CD4-positive, alpha-beta memory T cell (primary cell): ENCODE results near the gene ZNF512B. TPM values are rescaled to one million over a fixed set of nuclear protein-coding genes. Genes with fewer than 3 reads are reported as not detected.
"Not testable (repeated sequence)": the region's sequence is repeated elsewhere in the genome, so short reads cannot be mapped to it uniquely, and the experiment has no call there.

Experiments
- CTCF ChIA-PET: fragments of 350-600 bp; sonication (Branson Sonifier 250); formaldehyde crosslinking; loops from one replicate; lab custom pipeline; 2021; ENCODE audit warnings: inconsistent platforms; ENCODE audit not compliant: partially characterized antibody; lab: Charles Lee
- POLR2A ChIA-PET: fragments of 350-600 bp; sonication (Branson Sonifier 250); formaldehyde crosslinking; loops from one replicate; lab custom pipeline; 2021; ENCODE audit not compliant: partially characterized antibody; lab: Charles Lee
- DNase-seq, 5 donors: peaks; one replicate each; pipeline versions ENCODE4 v3.0.0 to v3.0.0-alpha.2; 2020 to 2022; ENCODE audit warnings: mixed read lengths in 1 of 5
- H3K27ac ChIP-seq: one replicate; pipeline ENCODE4 v1.7.0; 2013; ENCODE audit warnings: low read depth, low read length
- H3K27me3 ChIP-seq: 2 replicates; pipeline ENCODE4 v1.7.0; 2013; ENCODE audit warnings: mild to moderate bottlenecking, low read length, moderate library complexity; ENCODE audit not compliant: insufficient read depth
- H3K36me3 ChIP-seq: 2 replicates; pipeline ENCODE4 v1.7.0; 2013; ENCODE audit warnings: mild to moderate bottlenecking, low read length, moderate library complexity; ENCODE audit not compliant: insufficient read depth
- H3K4me1 ChIP-seq: 2 replicates; pipeline ENCODE4 v1.7.0; 2013; ENCODE audit warnings: mild to moderate bottlenecking, low read length, moderate library complexity; ENCODE audit not compliant: insufficient read depth
- H3K4me3 ChIP-seq, 2 donors: one replicate each; pipeline ENCODE4 v1.7.0; 2013; ENCODE audit warnings: low read length in 2 of 2, mild to moderate bottlenecking in 1 of 2
- H3K9me3 ChIP-seq, 2 donors: one replicate each; pipeline ENCODE4 v1.7.0; 2013; ENCODE audit warnings: low read length in 2 of 2, control low read depth in 1 of 2; ENCODE audit not compliant: control insufficient read depth in 1 of 2
- H3K27ac Mint-ChIP-seq, 7 donors: one replicate each; pipeline ENCODE4 v1.8.0; 2020 to 2021; ENCODE audit warnings: mixed read lengths in 7 of 7, mild to moderate bottlenecking in 6 of 7, inconsistent platforms in 3 of 7, moderate library complexity in 3 of 7
- H3K27me3 Mint-ChIP-seq, 2 donors: one replicate each; pipeline ENCODE4 v1.8.0; 2020 to 2021; ENCODE audit warnings: mixed read lengths in 2 of 2
- H3K36me3 Mint-ChIP-seq, 2 donors: one replicate each; pipeline ENCODE4 v1.8.0; 2020 to 2021; ENCODE audit warnings: mixed read lengths in 2 of 2, inconsistent platforms in 1 of 2, mild to moderate bottlenecking in 1 of 2
- H3K4me1 Mint-ChIP-seq, 4 donors: one replicate each; pipeline ENCODE4 v1.8.0; 2020 to 2021; ENCODE audit warnings: mixed read lengths in 4 of 4, mild to moderate bottlenecking in 1 of 4
- H3K4me3 Mint-ChIP-seq, 8 donors: one replicate each; pipeline ENCODE4 v1.8.0; 2020 to 2021; ENCODE audit warnings: mixed read lengths in 8 of 8, mild to moderate bottlenecking in 7 of 8, moderate library complexity in 6 of 8, inconsistent platforms in 3 of 8
- H3K9me3 Mint-ChIP-seq, 8 donors: one replicate each; pipeline ENCODE4 v1.8.0; 2020 to 2021; ENCODE audit warnings: mixed read lengths in 8 of 8, mild to moderate bottlenecking in 5 of 8, inconsistent platforms in 3 of 8, moderate library complexity in 1 of 8
- intact Hi-C: fragments of 100-400 bp; cut with micrococcal nuclease; formaldehyde crosslinking; loops from one replicate; pipeline ENCODE4 v1.15.1; 2023
- polyA plus RNA-seq, 2 donors: library from polyadenylated mRNA; unstranded; fragments of 300-500 nt; fragmentation: Illumina TruSeq; gene quantifications; one replicate each; pipeline ENCODE4 v1.2.3, GENCODE V29; 2021
- total RNA-seq, 2 experiments: library from RNA; stranded (reverse); gene quantifications; one replicate each; pipeline ENCODE4 v1.2.3, GENCODE V29; 2021

ZNF512B gene
- total and polyA plus RNA-seq, 4 experiments from 2014 or later = 0.20 to 22.0 (median 11.2) TPM

- no peaks in the 10 kb centered on the region for H3K27me3 Mint-ChIP-seq
- H3K36me3 Mint-ChIP-seq = peaks cover 8 to 15% of the 10 kb centered on the region in 2 donors
- Histone ChIP-seq H3K27me3 (no peaks in the 10 kb centered on the region), H3K4me1 (peaks cover 30% of the 10 kb centered on the region), H3K27ac (no peak overlapping the region), H3K36me3 (no peaks in the 10 kb centered on the region), H3K4me3 (no peak overlapping the region), H3K9me3 (no peaks in the 10 kb centered on the region)
- peak overlapping the region in 1 of 8 donors; percentile 43 for H3K4me3 Mint-ChIP-seq
- H3K4me1 Mint-ChIP-seq = peaks cover 22 to 55% (median 35%) of the 10 kb centered on the region in 4 donors
- CTCF ChIA-PET = interaction anchor here (0.7 to 3.3 kb wide), 22 partner anchors 9 to 477 kb away, joined by 3 to 15 read pairs (median 4); partner anchors contain the start of genes ARFRP1, PTK6, TPD52L2 and ZGPAT
- peak overlapping the region in 6 of 7 donors; percentile 46 to 89 (median 71) for H3K27ac Mint-ChIP-seq
- DNase-seq = peak; percentile 69 to 75 (median 71)
- peaks cover 0 to 1% (median 0%) of the 10 kb centered on the region in 8 donors for H3K9me3 Mint-ChIP-seq
- POLR2A ChIA-PET = interaction anchor here (0.6 to 2.5 kb wide), 5 partner anchors 17 to 436 kb away, joined by 3 to 12 read pairs (median 4); partner anchors contain the start of genes PTK6 and UCKL1
- intact Hi-C loops = loop anchor here (1.0 to 5.0 kb wide), 6 partner anchors 65 to 532 kb away; partner anchors contain the start of gene TPD52L2
Measured at GRCh38 chr20:63973636-63974401, 4.1 kb upstream of the ZNF512B start.

DNA sequence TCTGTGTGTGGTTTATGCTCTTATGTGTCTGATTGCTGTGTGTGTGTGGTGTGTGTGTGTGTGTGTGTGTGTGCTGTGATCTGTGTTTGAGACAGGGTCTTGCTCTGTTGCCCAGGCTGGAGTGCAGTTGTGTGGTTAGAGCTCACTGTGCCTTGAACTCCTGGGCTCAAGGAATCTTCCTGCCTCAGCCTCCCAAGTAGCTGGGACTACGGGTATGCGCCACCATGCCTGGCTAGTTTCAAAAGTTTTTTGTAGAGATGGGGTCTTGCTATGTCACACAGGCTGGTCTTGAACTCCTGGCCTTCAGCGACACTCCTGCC is 3.4 kb upstream of the ZNF512B start:
- peaks cover 21 to 57% (median 37%) of the 10 kb centered on the region in 4 donors for H3K4me1 Mint-ChIP-seq
- peak overlapping the region in 5 of 7 donors; percentile 46 to 79 (median 62) for H3K27ac Mint-ChIP-seq
- peaks cover 30% of the 10 kb centered on the region for H3K4me1 ChIP-seq
- no peak overlapping the region for H3K4me3 ChIP-seq
- no peaks in the 10 kb centered on the region for H3K27me3 Mint-ChIP-seq
- no peaks in the 10 kb centered on the region for H3K27me3 ChIP-seq
- ChIA-PET CTCF (interaction anchor here (0.9 to 3.3 kb wide), 16 partner anchors 10 to 477 kb away, joined by 3 to 15 read pairs (median 6); partner anchors contain the start of genes ARFRP1, PTK6, TPD52L2 and ZGPAT), POLR2A (interaction anchor here (0.7 to 2.5 kb wide), 3 partner anchors 16 to 435 kb away, joined by 4 to 12 read pairs (median 6); partner anchors contain the start of genes PTK6 and UCKL1)
- no peaks in the 10 kb centered on the region for H3K9me3 ChIP-seq
- peaks cover 0 to 1% (median 0%) of the 10 kb centered on the region in 8 donors for H3K9me3 Mint-ChIP-seq
- H3K36me3 ChIP-seq = no peaks in the 10 kb centered on the region
- no peak overlapping the region for H3K4me3 Mint-ChIP-seq
- intact Hi-C loops = loop anchor here (5.0 kb wide), 2 partner anchors 106 to 531 kb away; partner anchors contain the start of gene TPD52L2
- DNase-seq = no peak
- no peak overlapping the region for H3K27ac ChIP-seq
- H3K36me3 Mint-ChIP-seq = peaks cover 8 to 17% of the 10 kb centered on the region in 2 donors

DNA sequence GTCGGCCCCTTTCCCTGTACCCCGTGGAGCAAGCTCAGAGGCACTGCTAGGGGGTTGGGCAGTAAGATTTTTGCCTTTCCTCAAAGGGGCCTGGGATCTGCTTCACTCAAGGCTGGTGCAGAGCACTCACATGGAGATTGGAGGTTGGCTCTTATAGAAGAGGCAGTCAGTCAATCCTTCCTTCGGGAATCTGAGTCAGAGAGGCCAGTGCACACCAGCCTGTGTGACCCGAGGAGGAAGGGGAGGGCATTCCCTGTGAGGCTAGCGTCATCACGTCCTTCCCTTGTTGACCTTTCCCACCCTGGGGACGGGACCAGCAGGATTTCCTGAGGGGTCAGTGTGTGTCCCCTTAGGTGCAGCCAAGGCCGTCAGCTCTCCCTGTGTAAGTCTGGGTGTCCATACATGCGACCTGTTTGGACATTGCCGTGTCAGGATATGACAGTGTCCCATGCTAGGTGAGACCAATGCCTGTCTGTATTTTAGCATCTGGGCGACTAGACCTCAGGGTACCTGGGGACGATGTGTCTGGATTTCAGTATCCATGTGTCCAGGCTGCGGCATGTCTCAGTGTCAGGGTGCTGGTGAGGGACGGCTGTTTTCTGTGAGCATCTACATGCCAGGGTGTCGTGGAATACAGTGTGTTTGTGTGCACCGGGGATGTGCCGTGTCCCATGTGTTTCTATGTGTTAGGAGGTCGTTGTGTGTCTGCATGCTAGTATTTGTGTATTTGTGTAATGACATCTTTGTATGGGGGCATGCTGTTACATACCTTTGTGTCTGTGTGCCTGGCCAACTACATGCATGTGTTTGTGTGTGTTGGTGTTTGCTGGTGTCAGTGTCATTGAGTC is 2.8 kb upstream of the ZNF512B start:
- no peaks in the 10 kb centered on the region for H3K9me3 ChIP-seq
- Mint-ChIP-seq H3K27ac (peak overlapping the region in 3 of 7 donors; percentile 62 to 77 (median 71)), H3K27me3 (no peaks in the 10 kb centered on the region), H3K4me3 (peak overlapping the region in 2 of 8 donors; percentile 9 to 30), H3K4me1 (peaks cover 18 to 57% (median 32%) of the 10 kb centered on the region in 4 donors), H3K36me3 (peaks cover 8 to 17% of the 10 kb centered on the region in 2 donors), H3K9me3 (peaks cover 0 to 1% (median 0%) of the 10 kb centered on the region in 8 donors)
- no peak overlapping the region for H3K27ac ChIP-seq
- peaks cover 26% of the 10 kb centered on the region for H3K4me1 ChIP-seq
- H3K36me3 ChIP-seq = no peaks in the 10 kb centered on the region
- intact Hi-C loops = loop anchor here (5.0 kb wide), 2 partner anchors 105 to 530 kb away; partner anchors contain the start of gene TPD52L2
- ChIA-PET CTCF (interaction anchor here (0.9 to 2.2 kb wide), 10 partner anchors 8 to 476 kb away, joined by 3 to 12 read pairs (median 7); partner anchors contain the start of genes ARFRP1, TPD52L2 and ZGPAT), POLR2A (interaction anchor here (0.6 to 2.5 kb wide), 5 partner anchors 16 to 536 kb away, joined by 3 to 12 read pairs (median 4); partner anchors contain the start of genes PTK6 and UCKL1)
- no peaks in the 10 kb centered on the region for H3K27me3 ChIP-seq
- peak in 1 of 5 donors; percentile 32 for DNase-seq
- no peak overlapping the region for H3K4me3 ChIP-seq

DNA sequence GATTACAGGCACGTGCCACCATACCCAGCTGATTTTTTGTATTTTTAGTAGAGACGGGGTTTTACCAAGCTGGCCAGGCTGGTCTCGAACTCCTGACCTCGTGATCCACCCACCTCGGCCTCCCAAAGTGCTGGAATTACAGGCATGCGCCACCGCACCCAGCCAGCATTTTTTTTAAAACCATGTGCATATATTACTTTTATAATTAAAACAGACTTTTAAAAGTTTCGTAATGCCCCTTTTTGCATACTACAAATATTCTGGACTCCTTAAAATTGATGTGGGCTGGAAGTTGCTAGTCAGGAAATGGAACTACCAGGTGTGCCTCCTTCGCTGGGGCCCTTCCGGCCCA is 2.2 kb upstream of the ZNF512B start:
- Mint-ChIP-seq H3K27ac (peak overlapping the region in 2 of 7 donors; percentile 23 to 71), H3K4me1 (peaks cover 18 to 51% (median 29%) of the 10 kb centered on the region in 4 donors), H3K36me3 (peaks cover 8 to 17% of the 10 kb centered on the region in 2 donors), H3K4me3 (peak overlapping the region in 2 of 8 donors; percentile 9 to 30)
- H3K9me3 ChIP-seq, H3K27me3 Mint-ChIP-seq, H3K36me3 ChIP-seq, H3K27ac ChIP-seq, H3K9me3 Mint-ChIP-seq, H3K27me3 ChIP-seq, H3K4me3 ChIP-seq, DNase-seq: not testable (repeated sequence)
- ChIA-PET POLR2A (interaction anchor here (0.6 to 1.7 kb wide), 3 partner anchors 348 to 536 kb away, joined by 3 to 6 read pairs (median 3); partner anchors contain the start of gene PTK6), CTCF (interaction anchor here (1.1 to 1.4 kb wide), 2 partner anchors 8 to 68 kb away, joined by 4 to 7 read pairs; no protein-coding TSS in a partner anchor)
- peaks cover 20% of the 10 kb centered on the region for H3K4me1 ChIP-seq
- intact Hi-C loops = loop anchor here (5.0 kb wide), 2 partner anchors 105 to 530 kb away; partner anchors contain the start of gene TPD52L2

DNA sequence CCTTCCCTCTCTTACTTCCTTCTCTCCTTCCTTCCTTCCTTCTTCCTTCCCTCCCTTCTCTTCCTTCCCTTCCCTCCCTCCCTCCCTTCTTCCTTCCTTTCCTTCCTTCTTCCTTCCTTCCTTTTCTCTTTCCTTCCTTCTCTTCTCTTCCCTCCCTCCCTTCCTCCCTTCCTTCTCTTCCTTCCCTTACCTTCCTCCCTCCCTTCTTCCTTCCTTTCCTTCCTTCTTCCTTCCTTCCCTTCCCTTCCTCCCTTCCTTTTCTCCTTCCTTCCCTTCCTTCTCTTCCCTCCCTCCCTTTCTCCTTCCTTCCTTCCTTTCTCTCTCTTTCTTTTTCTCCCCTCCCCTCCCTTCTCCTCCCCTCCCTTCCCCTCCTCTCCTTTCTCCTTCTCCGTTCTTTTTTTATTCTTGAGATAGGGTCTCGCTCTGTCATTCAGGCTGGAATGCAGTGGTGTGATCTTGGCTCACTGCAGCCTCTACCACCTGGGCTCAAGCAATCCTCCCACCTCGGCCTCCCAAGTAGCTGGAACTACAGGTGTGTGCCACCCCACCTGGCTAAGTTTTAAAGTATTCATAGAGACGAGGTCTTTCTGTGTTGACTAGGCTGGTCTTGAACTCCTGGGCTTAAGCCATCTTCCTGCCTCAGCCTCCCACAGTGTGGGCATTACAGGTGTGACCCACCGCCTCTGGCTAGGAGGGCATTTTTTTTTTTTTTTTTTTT is 1.1 kb upstream of the ZNF512B start:
- peak overlapping the region; percentile 51 to 87 (median 70) for H3K27ac Mint-ChIP-seq
- H3K27me3 Mint-ChIP-seq = no peaks in the 10 kb centered on the region
- POLR2A ChIA-PET = interaction anchor here (1.0 to 1.3 kb wide), 2 partner anchors 9 to 14 kb away, joined by 4 read pairs; partner anchors contain the start of genes SAMD10 and UCKL1
- peaks cover 18% of the 10 kb centered on the region for H3K4me1 ChIP-seq
- H3K27me3 ChIP-seq = no peaks in the 10 kb centered on the region
- peaks cover 0 to 2% (median 0%) of the 10 kb centered on the region in 8 donors for H3K9me3 Mint-ChIP-seq
- no peak overlapping the region for H3K27ac ChIP-seq
- no peak overlapping the region for H3K4me3 ChIP-seq
- CTCF ChIA-PET = interaction anchor here (1.4 kb wide), 1 partner anchor 9 kb away, joined by 7 read pairs; no protein-coding TSS in a partner anchor
- H3K4me3 Mint-ChIP-seq = peak overlapping the region; percentile 64 to 82 (median 72)
- H3K36me3 ChIP-seq = peaks cover 3% of the 10 kb centered on the region
- peaks cover 3 to 12% of the 10 kb centered on the region in 2 donors for H3K36me3 Mint-ChIP-seq
- intact Hi-C loops = loop anchor here (5.0 kb wide), 2 partner anchors 104 to 529 kb away; partner anchors contain the start of gene TPD52L2
- no peak for DNase-seq
- peaks cover 12 to 40% (median 21%) of the 10 kb centered on the region in 4 donors for H3K4me1 Mint-ChIP-seq
- no peaks in the 10 kb centered on the region for H3K9me3 ChIP-seq
